Measurements from ENCODE around the gene TCF4.

- TF ChIP-seq EZH2 (IDR thresholded peaks at IDR 0.05; ENCODE audit: borderline replicate concordance, low read depth, low read length, poor library complexity, severe bottlenecking): no peak
- TF ChIP-seq CTCF (conservative IDR thresholded peaks at IDR 0.05; ENCODE audit: low read depth, low read length): no peak
These were observed 291.2 kb downstream of the TCF4 start for GRCh38 chr18:55296778-55297177.

Measured in A673 (cell line).